Measurements from ENCODE around the gene CLDN7.

CLDN7 gene

GRCh38 chr17:7284911-7285310 lies 22.6 kb upstream of the CLDN7 start:
- DNase-seq, result no peak

- DNase-seq, result no peak
Observed at GRCh38 chr17:7283471-7284216, 21.4 kb upstream of the CLDN7 start.

- no peak for DNase-seq
Observed at GRCh38 chr17:7282752-7283321, 20.6 kb upstream of the CLDN7 start.

GRCh38 chr17:7281953-7282751 lies 19.9 kb upstream of the CLDN7 start:
- DNase-seq, result no peak

GRCh38 chr17:7281074-7281952 lies 19.0 kb upstream of the CLDN7 start, which contains the start of gene SLC2A4:
Gene SLC2A4, plus strand, starts transcription at chr17:7281718. Its CDS starts 217 bp downstream, at chr17:7281935.
- DNase-seq, result peak; percentile 25

GRCh38 chr17:7280519-7281073 lies 18.3 kb upstream of the CLDN7 start:
- peak; percentile 54 for DNase-seq

- no peak for DNase-seq
Observed at GRCh38 chr17:7279448-7279847, 17.2 kb upstream of the CLDN7 start.

GRCh38 chr17:7266784-7267183 lies 4.5 kb upstream of the CLDN7 start:
- DNase-seq, result no peak

- DNase-seq, result no peak
Observed at GRCh38 chr17:7263801-7264078, 1.5 kb upstream of the CLDN7 start.

- DNase-seq, result no peak
Observed at GRCh38 chr17:7262935-7263800, 890 bp upstream of the CLDN7 start.

GRCh38 chr17:7261379-7262191 lies 693 bp downstream of the CLDN7 start:
- no peak for DNase-seq

GRCh38 chr17:7260651-7261378 lies 1.5 kb downstream of the CLDN7 start:
- DNase-seq, result no peak

- no peak for DNase-seq
Observed at GRCh38 chr17:7260151-7260550, 2.1 kb downstream of the CLDN7 start.

- no peak for DNase-seq
Observed at GRCh38 chr17:7259555-7259889, 2.8 kb downstream of the CLDN7 start.

GRCh38 chr17:7258731-7259554 lies 3.3 kb downstream of the CLDN7 start:
- no peak for DNase-seq

- no peak for DNase-seq
Observed at GRCh38 chr17:7256766-7257456, 5.4 kb downstream of the CLDN7 start.

GRCh38 chr17:7254511-7254910 lies 7.8 kb downstream of the CLDN7 start:
- no peak for DNase-seq

GRCh38 chr17:7253082-7253481 lies 9.2 kb downstream of the CLDN7 start:
- no peak for DNase-seq
